ENCODE data around the gene NEK9.

NEK9 gene

GRCh38 chr14:75098682-75099081 is 28.2 kb downstream of the NEK9 start:
- H3K4me1 ChIP-seq (ENCODE audit: insufficient read depth, poor library complexity, severe bottlenecking), result no peaks in the 10 kb centered on the region
- H3K4me3 ChIP-seq (ENCODE audit: severe bottlenecking), result no peak overlapping the region
- no peak for TF ChIP-seq CTCF (IDR thresholded peaks at IDR 0.05; ENCODE audit: poor library complexity, severe bottlenecking)
- H3K36me3 ChIP-seq (ENCODE audit: low read depth), result peaks cover 98% of the 10 kb centered on the region
- no peak for ATAC-seq (ENCODE audit: low read depth)
- H3K27ac ChIP-seq (ENCODE audit: poor library complexity, severe bottlenecking), result no peak overlapping the region
- H3K27me3 ChIP-seq (ENCODE audit: insufficient read depth, poor library complexity, severe bottlenecking), result no peaks in the 10 kb centered on the region
- H3K9me3 ChIP-seq (ENCODE audit: severe bottlenecking), result no peaks in the 10 kb centered on the region
- DNase-seq (ENCODE audit: low spot score), result no peak

- no peak for TF ChIP-seq CTCF (IDR thresholded peaks at IDR 0.05; ENCODE audit: poor library complexity, severe bottlenecking)
- no peaks in the 10 kb centered on the region for H3K9me3 ChIP-seq (ENCODE audit: severe bottlenecking)
- H3K4me1 ChIP-seq (ENCODE audit: insufficient read depth, poor library complexity, severe bottlenecking), result no peaks in the 10 kb centered on the region
- no peak overlapping the region for H3K4me3 ChIP-seq (ENCODE audit: severe bottlenecking)
- peaks cover 98% of the 10 kb centered on the region for H3K36me3 ChIP-seq (ENCODE audit: low read depth)
- ATAC-seq (ENCODE audit: low read depth), result no peak
- H3K27ac ChIP-seq (ENCODE audit: poor library complexity, severe bottlenecking), result no peak overlapping the region
- no peaks in the 10 kb centered on the region for H3K27me3 ChIP-seq (ENCODE audit: insufficient read depth, poor library complexity, severe bottlenecking)
- no peak for DNase-seq (ENCODE audit: low spot score)
Observed at GRCh38 chr14:75098212-75098611, 28.6 kb downstream of the NEK9 start.

GRCh38 chr14:75096959-75097358 is 29.9 kb downstream of the NEK9 start:
- Histone ChIP-seq H3K4me1 (ENCODE audit: insufficient read depth, poor library complexity, severe bottlenecking) (no peaks in the 10 kb centered on the region), H3K27me3 (ENCODE audit: insufficient read depth, poor library complexity, severe bottlenecking) (no peaks in the 10 kb centered on the region), H3K36me3 (ENCODE audit: low read depth) (peaks cover 98% of the 10 kb centered on the region), H3K4me3 (ENCODE audit: severe bottlenecking) (no peak overlapping the region), H3K27ac (ENCODE audit: poor library complexity, severe bottlenecking) (no peak overlapping the region), H3K9me3 (ENCODE audit: severe bottlenecking) (no peaks in the 10 kb centered on the region)
- TF ChIP-seq CTCF (IDR thresholded peaks at IDR 0.05; ENCODE audit: poor library complexity, severe bottlenecking), result no peak
- no peak for ATAC-seq (ENCODE audit: low read depth)
- DNase-seq (ENCODE audit: low spot score), result no peak

DNA sequence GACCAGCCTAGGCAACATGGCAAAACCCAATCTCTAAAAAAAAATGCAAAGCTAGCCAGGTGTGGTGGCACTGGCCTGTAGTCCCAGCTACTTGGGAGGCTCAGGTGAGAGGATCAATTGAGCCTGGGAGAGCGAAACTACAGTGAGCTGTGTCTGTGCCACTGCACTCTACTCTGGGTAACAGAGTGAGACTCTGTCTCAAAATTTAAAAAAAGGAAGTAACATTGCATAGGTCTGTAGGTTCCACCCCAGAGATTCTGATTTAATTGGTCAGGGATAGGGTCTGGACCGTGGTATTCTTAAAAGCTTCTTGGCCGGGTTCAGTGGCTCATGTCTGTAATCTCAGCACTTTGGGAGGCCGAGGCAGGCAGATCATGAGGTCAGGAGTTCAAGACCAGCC is 31.2 kb downstream of the NEK9 start:
- Histone ChIP-seq H3K27ac (ENCODE audit: poor library complexity, severe bottlenecking) (no peak overlapping the region), H3K4me3 (ENCODE audit: severe bottlenecking) (no peak overlapping the region), H3K9me3 (ENCODE audit: severe bottlenecking) (no peaks in the 10 kb centered on the region), H3K36me3 (ENCODE audit: low read depth) (peaks cover 95% of the 10 kb centered on the region), H3K27me3 (ENCODE audit: insufficient read depth, poor library complexity, severe bottlenecking) (no peaks in the 10 kb centered on the region), H3K4me1 (ENCODE audit: insufficient read depth, poor library complexity, severe bottlenecking) (no peaks in the 10 kb centered on the region)
- ATAC-seq (ENCODE audit: low read depth) (no peak), DNase-seq (ENCODE audit: low spot score) (no peak)
- TF ChIP-seq CTCF (IDR thresholded peaks at IDR 0.05; ENCODE audit: poor library complexity, severe bottlenecking), result no peak

GRCh38 chr14:75094896-75095295 is 32.0 kb downstream of the NEK9 start:
- no peak overlapping the region for H3K4me3 ChIP-seq (ENCODE audit: severe bottlenecking)
- no peak overlapping the region for H3K27ac ChIP-seq (ENCODE audit: poor library complexity, severe bottlenecking)
- no peak for TF ChIP-seq CTCF (IDR thresholded peaks at IDR 0.05; ENCODE audit: poor library complexity, severe bottlenecking)
- no peak for ATAC-seq (ENCODE audit: low read depth)
- DNase-seq (ENCODE audit: low spot score), result no peak
- no peaks in the 10 kb centered on the region for H3K4me1 ChIP-seq (ENCODE audit: insufficient read depth, poor library complexity, severe bottlenecking)
- H3K27me3 ChIP-seq (ENCODE audit: insufficient read depth, poor library complexity, severe bottlenecking), result no peaks in the 10 kb centered on the region
- no peaks in the 10 kb centered on the region for H3K9me3 ChIP-seq (ENCODE audit: severe bottlenecking)
- H3K36me3 ChIP-seq (ENCODE audit: low read depth), result peaks cover 95% of the 10 kb centered on the region

Measured in RWPE2 (cell line).